T-cell (primary cell): ENCODE data around the gene EMP3. TPM values are rescaled to one million over a fixed set of nuclear protein-coding genes. Genes with fewer than 3 reads are reported as not detected.
"Not testable (repeated sequence)": the region's sequence is repeated elsewhere in the genome, so short reads cannot be mapped to it uniquely, and the experiment has no call there.

ENCODE experiments used
- ATAC-seq, 4 experiments: fragments of 200-7000 bp in 3 of 4; fragments of 150-1000 bp in 1 of 4; cut with Tn5 transposase; replicated peaks in 1 of 4; 1 replicate in 3 of 4; 2 replicates in 1 of 4; pipeline ENCODE4 v1.10.0; 2021; ENCODE audit warnings: moderate library complexity in 3 of 4, mild to moderate bottlenecking in 2 of 4, moderate number of reproducible peaks in 1 of 4
- CTCF ChIA-PET, 2 donors: fragments of 300-600 bp; sonication (Branson Sonifier 250); formaldehyde crosslinking; loops; one replicate each; lab custom pipeline; 2022; ENCODE audit warnings: antibody characterized with exemption in 2 of 2; lab: Charles Lee
- POLR2A ChIA-PET, 2 donors: fragments of 300-600 bp; sonication (Branson Sonifier 250); formaldehyde crosslinking; loops; one replicate each; lab custom pipeline; 2022; ENCODE audit warnings: antibody characterized with exemption in 2 of 2; lab: Charles Lee
- DNase-seq, 35 experiments: peaks; one replicate each; pipeline versions ENCODE4 v3.0.0 to v3.0.0-alpha.2; 2013 to 2023
- H3K27ac ChIP-seq: one replicate; pipeline ENCODE4 v1.5.1; 2013; ENCODE audit warnings: low read length
- H3K27me3 ChIP-seq, 2 experiments: replicated peaks in 1 of 2; 1 replicate in 1 of 2; 2 replicates in 1 of 2; pipeline versions ENCODE4 v1.6.1 to v1.7.0; 2013; ENCODE audit warnings: low read length in 1 of 2, mixed read lengths in 1 of 2; ENCODE audit not compliant: control insufficient read depth in 2 of 2, insufficient read depth in 2 of 2; ENCODE audit errors: extremely low read depth in 1 of 2
- H3K36me3 ChIP-seq, 2 donors: 1 replicate in 1 of 2; 2 replicates in 1 of 2; pipeline versions ENCODE4 v1.6.1 to v1.7.0; 2013; ENCODE audit warnings: low read length in 1 of 2; ENCODE audit not compliant: control insufficient read depth in 2 of 2, insufficient read depth in 1 of 2; ENCODE audit errors: extremely low read depth in 1 of 2
- H3K4me1 ChIP-seq, 2 experiments: 1 replicate in 1 of 2; 2 replicates in 1 of 2; pipeline versions ENCODE4 v1.6.1 to v1.7.0; 2013; ENCODE audit warnings: low read length in 2 of 2, mixed read lengths in 1 of 2; ENCODE audit not compliant: insufficient read depth in 2 of 2, control insufficient read depth in 1 of 2; ENCODE audit errors: extremely low read depth in 1 of 2
- H3K4me3 ChIP-seq, 2 donors: 1 replicate in 1 of 2; 2 replicates in 1 of 2; pipeline versions ENCODE4 v1.5.1 to v1.7.0; 2013; ENCODE audit warnings: mild to moderate bottlenecking in 2 of 2, low read length in 1 of 2, moderate library complexity in 1 of 2; ENCODE audit not compliant: control insufficient read depth in 1 of 2; ENCODE audit errors: extremely low read depth in 1 of 2
- H3K9me3 ChIP-seq: 2 replicates; pipeline ENCODE4 v1.7.0; 2013
- H3K27ac Mint-ChIP-seq, 2 donors: one replicate each; pipeline ENCODE4 v1.8.0; 2020 to 2021; ENCODE audit warnings: mild to moderate bottlenecking in 2 of 2, mixed read lengths in 2 of 2
- H3K27me3 Mint-ChIP-seq, 2 donors: one replicate each; pipeline ENCODE4 v1.8.0; 2021 to 2022; ENCODE audit warnings: mixed read lengths in 2 of 2
- H3K36me3 Mint-ChIP-seq: one replicate; pipeline ENCODE4 v1.8.0; 2021; ENCODE audit warnings: mixed read lengths
- H3K4me1 Mint-ChIP-seq, 3 donors: one replicate each; pipeline ENCODE4 v1.8.0; 2020 to 2022; ENCODE audit warnings: mixed read lengths in 3 of 3, mild to moderate bottlenecking in 1 of 3
- H3K4me3 Mint-ChIP-seq, 3 donors: one replicate each; pipeline ENCODE4 v1.8.0; 2020 to 2022; ENCODE audit warnings: mild to moderate bottlenecking in 3 of 3, mixed read lengths in 3 of 3, moderate library complexity in 3 of 3
- H3K9me3 Mint-ChIP-seq, 3 donors: one replicate each; pipeline ENCODE4 v1.8.0; 2020 to 2022; ENCODE audit warnings: mixed read lengths in 3 of 3
- WGBS: methylation state at CpG from one replicate; pipeline ENCODE4 v1.1.5; 2013; ENCODE audit warnings: missing lambda C conversion rate; ENCODE audit not compliant: insufficient coverage; 5-methylcytosine and 5-hydroxymethylcytosine counted together
- total RNA-seq, 35 experiments: library from RNA in 6 of 35; stranded (reverse) in 6 of 35; fragments of 120-200 nt in 1 of 35; gene quantifications; one replicate each; pipeline versions ENCODE4 v1.2.1 to v1.2.4 and lab custom pipeline; 2013 to 2026

The EMP3 gene
- total RNA-seq, 5 donors from 2014 or later (not counting 1 experiment from before 2014, with no cell fraction given), result 180 to 373 (median 361) TPM

DNA sequence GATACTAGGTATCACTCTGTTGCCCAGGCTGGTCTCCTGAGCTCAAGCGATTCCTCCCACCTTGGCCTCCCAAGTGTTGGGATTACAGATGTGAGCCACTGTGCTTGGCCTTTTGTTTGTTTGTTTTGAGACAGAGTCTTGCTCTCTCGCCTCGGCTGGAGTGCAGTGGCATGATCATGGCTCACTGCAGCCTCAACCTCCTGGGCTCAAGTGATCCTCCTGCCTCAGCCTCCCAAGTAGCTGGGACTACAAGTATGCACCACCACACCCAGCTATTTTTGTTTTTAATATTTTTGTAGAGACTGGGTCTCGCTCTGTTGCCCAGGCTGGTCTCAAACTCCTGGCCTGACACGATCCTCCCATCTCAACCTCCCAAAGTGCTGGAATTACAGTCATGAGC is 46.4 kb downstream of the EMP3 start:
- H3K4me1 Mint-ChIP-seq, H3K27me3 Mint-ChIP-seq, H3K4me3 ChIP-seq, DNase-seq, H3K9me3 Mint-ChIP-seq, H3K27ac Mint-ChIP-seq, H3K4me1 ChIP-seq, H3K4me3 Mint-ChIP-seq, ATAC-seq, H3K9me3 ChIP-seq, H3K36me3 Mint-ChIP-seq, H3K27ac ChIP-seq, POLR2A ChIA-PET, H3K36me3 ChIP-seq: not testable (repeated sequence)
- CTCF ChIA-PET, result interaction anchor here (0.7 kb wide), 2 partner anchors 45 to 698 kb away, joined by 4 read pairs; no protein-coding TSS in a partner anchor
- WGBS, result 91% methylated on average over 5 of the region's 5 CpGs
- H3K27me3 ChIP-seq, result peaks cover 0 to 16% of the 10 kb centered on the region in 2 experiments

DNA sequence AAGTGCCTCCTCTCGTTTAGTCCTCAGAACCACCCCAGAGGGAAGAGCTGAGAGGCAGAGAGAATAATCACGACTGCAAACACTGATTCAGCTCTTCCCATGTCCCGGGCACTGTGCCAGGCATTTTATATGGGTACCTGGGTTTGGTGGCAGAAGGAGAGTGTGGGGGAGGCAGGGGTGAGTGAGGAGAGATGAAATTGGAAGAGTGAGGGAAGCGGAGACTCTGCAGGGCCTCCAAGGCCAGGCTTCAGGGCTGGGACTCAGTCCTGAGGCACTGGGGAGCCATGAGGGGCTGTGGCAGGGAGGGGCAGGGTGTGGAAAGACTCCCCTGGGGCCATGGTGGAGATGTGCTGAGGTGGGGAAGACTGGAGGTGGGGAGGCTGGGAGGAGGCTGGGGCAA is 47.6 kb downstream of the EMP3 start:
- POLR2A ChIA-PET, result no interaction called here
- H3K27me3 ChIP-seq, result peaks cover 0 to 16% of the 10 kb centered on the region in 2 experiments
- H3K4me1 ChIP-seq, result no peaks in the 10 kb centered on the region
- no peak for DNase-seq
- ATAC-seq, result no peak
- H3K4me1 Mint-ChIP-seq, result no peaks in the 10 kb centered on the region
- H3K4me3 Mint-ChIP-seq, result no peak overlapping the region
- CTCF ChIA-PET, result no interaction called here
- no peaks in the 10 kb centered on the region for H3K9me3 ChIP-seq
- 70% methylated on average over 4 of the region's 4 CpGs for WGBS
- H3K27me3 Mint-ChIP-seq, result no peaks in the 10 kb centered on the region
- no peak overlapping the region for H3K4me3 ChIP-seq
- H3K36me3 ChIP-seq, result no peaks in the 10 kb centered on the region
- no peaks in the 10 kb centered on the region for H3K9me3 Mint-ChIP-seq
- H3K36me3 Mint-ChIP-seq, result no peaks in the 10 kb centered on the region
- H3K27ac Mint-ChIP-seq, result no peak overlapping the region
- H3K27ac ChIP-seq, result no peak overlapping the region

DNA sequence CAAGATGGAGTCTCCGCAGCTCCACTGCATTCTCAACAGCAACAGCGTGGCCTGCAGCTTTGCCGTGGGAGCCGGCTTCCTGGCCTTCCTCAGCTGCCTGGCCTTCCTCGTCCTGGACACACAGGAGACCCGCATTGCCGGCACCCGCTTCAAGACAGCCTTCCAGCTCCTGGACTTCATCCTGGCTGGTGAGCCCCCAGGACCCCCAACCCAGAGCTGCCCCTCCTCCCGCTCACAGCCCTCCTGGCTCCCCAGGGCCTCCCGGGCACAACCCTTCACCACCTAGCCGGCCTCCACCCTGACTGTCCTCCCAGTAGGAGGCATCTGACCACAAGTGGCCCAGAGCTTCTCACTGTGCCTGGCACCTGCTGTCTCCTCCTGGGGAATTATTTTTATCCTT is 48.2 kb downstream of the EMP3 start:
- peaks cover 0 to 16% of the 10 kb centered on the region in 2 experiments for H3K27me3 ChIP-seq
- H3K4me3 Mint-ChIP-seq, result no peak overlapping the region
- no peaks in the 10 kb centered on the region for H3K27me3 Mint-ChIP-seq
- H3K36me3 ChIP-seq, result no peaks in the 10 kb centered on the region
- H3K36me3 Mint-ChIP-seq, result no peaks in the 10 kb centered on the region
- no peak for ATAC-seq
- CTCF ChIA-PET, result no interaction called here
- no peak overlapping the region for H3K4me3 ChIP-seq
- POLR2A ChIA-PET, result no interaction called here
- H3K27ac ChIP-seq, result no peak overlapping the region
- H3K27ac Mint-ChIP-seq, result no peak overlapping the region
- no peaks in the 10 kb centered on the region for H3K9me3 Mint-ChIP-seq
- DNase-seq, result no peak
- no peaks in the 10 kb centered on the region for H3K9me3 ChIP-seq
- H3K4me1 ChIP-seq, result no peaks in the 10 kb centered on the region
- no peaks in the 10 kb centered on the region for H3K4me1 Mint-ChIP-seq
- 92% methylated on average over 11 of the region's 11 CpGs for WGBS

DNA sequence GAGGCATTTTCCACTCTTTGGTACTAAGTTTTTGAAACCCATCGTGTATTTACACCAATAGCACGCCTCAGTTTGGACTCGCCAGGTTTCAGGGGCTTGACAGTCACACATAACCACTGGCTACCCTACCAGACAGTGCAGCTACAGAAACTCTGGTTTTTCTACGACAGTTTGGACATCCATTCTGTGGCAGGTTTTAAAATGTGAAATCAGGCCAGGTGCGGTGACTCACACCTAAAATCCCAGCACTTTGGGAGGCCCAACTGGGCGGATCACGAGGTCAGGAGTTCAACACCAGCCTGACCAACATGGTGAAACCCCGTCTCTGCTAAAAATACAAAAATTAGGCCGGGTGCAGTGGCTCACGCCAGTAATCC is 52.8 kb downstream of the EMP3 start:
- DNase-seq (no peak), ATAC-seq (no peak)
- H3K4me1 Mint-ChIP-seq, result no peaks in the 10 kb centered on the region
- H3K36me3 ChIP-seq, result peaks cover 1 to 4% of the 10 kb centered on the region in 2 donors
- no peaks in the 10 kb centered on the region for H3K4me1 ChIP-seq
- POLR2A ChIA-PET, result no interaction called here
- no peaks in the 10 kb centered on the region for H3K27me3 Mint-ChIP-seq
- H3K36me3 Mint-ChIP-seq, result peaks cover 14% of the 10 kb centered on the region
- CTCF ChIA-PET, result no interaction called here
- H3K27me3 ChIP-seq, result peaks cover 0 to 13% of the 10 kb centered on the region in 2 experiments
- WGBS, result 93% methylated on average over 8 of the region's 10 CpGs
- no peaks in the 10 kb centered on the region for H3K9me3 Mint-ChIP-seq
- no peak overlapping the region for H3K4me3 Mint-ChIP-seq
- H3K9me3 ChIP-seq, result no peaks in the 10 kb centered on the region
- H3K27ac ChIP-seq, result no peak overlapping the region
- no peak overlapping the region for H3K27ac Mint-ChIP-seq
- H3K4me3 ChIP-seq, result no peak overlapping the region

DNA sequence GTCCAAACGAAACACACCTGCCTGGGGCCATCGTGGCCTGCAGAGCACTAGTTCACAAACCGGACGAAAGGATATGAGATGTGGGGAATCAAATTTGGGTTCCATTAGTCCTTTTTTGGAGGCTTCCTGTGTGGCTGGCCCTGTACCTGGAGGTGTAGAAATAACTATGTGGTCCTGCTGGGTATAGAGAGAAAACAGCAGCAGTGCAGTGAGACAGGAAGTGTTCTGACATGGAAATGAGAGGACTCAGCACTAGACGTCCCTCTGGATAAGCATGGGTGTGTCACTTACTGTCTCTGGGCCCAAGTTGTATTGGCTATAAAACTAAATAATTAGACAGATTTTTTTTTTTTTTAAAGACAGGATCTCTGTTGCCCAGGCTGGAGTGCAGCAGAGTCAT is 53.7 kb downstream of the EMP3 start:
- Histone ChIP-seq H3K4me1 (no peaks in the 10 kb centered on the region), H3K4me3 (no peak overlapping the region), H3K27me3 (peaks cover 0 to 8% of the 10 kb centered on the region in 2 experiments), H3K9me3 (no peaks in the 10 kb centered on the region), H3K36me3 (peaks cover 9 to 13% of the 10 kb centered on the region in 2 donors), H3K27ac (no peak overlapping the region)
- ATAC-seq (no peak), DNase-seq (no peak)
- Mint-ChIP-seq H3K36me3 (peaks cover 20% of the 10 kb centered on the region), H3K27me3 (no peaks in the 10 kb centered on the region), H3K27ac (peak overlapping the region in 1 of 2 donors; percentile 39), H3K9me3 (no peaks in the 10 kb centered on the region), H3K4me3 (no peak overlapping the region), H3K4me1 (no peaks in the 10 kb centered on the region)
- CTCF ChIA-PET, result no interaction called here
- POLR2A ChIA-PET, result interaction anchor here in 1 of 2 donors (0.7 kb wide), 1 partner anchor 110 kb away, joined by 6 read pairs; no protein-coding TSS in a partner anchor
- WGBS, result 98% methylated on average over 4 of the region's 5 CpGs

Other genes starting within 250 kb of the EMP3 start
- gene PLA2G4C, start 214.7 kb upstream of the EMP3 start, total RNA-seq, result 1 to 10 TPM; 1.3 to 9.5 (median 3.4) TPM
- 100 to 1,000 TPM in 3 of 5 donors, 10 to 100 TPM in 2; 58.7 to 127 (median 112) TPM for gene LIG1, start 155.2 kb upstream of the EMP3 start, total RNA-seq
- 10 to 100 TPM in 3 of 5 donors, 1 to 10 TPM in 2; 5.4 to 14.7 (median 11.6) TPM for gene ZSWIM9, start 154.9 kb upstream of the EMP3 start, total RNA-seq
- gene CARD8, start 69.6 kb upstream of the EMP3 start, total RNA-seq, result 100 to 1,000 TPM; 146 to 224 (median 191) TPM
- under 1 TPM in 2 of 5 donors, not detected in 3; 0.20 to 0.41 TPM for gene ZNF114, start 55.5 kb upstream of the EMP3 start, total RNA-seq
- 10 to 100 TPM; 14.5 to 33.5 (median 29.0) TPM for gene TMEM143, start 38.4 kb downstream of the EMP3 start, total RNA-seq
- not detected for gene SYNGR4, start 38.8 kb downstream of the EMP3 start, total RNA-seq
- gene KDELR1, start 66.0 kb downstream of the EMP3 start, total RNA-seq, result 10 to 100 TPM; 40.9 to 55.9 (median 47.5) TPM
- gene GRIN2D, start 68.1 kb downstream of the EMP3 start, total RNA-seq, result under 1 TPM in 4 of 5 donors, not detected in 1; 0.13 to 0.23 (median 0.16) TPM
- 10 to 100 TPM; 29.7 to 55.2 (median 42.6) TPM for gene GRWD1, start 120.4 kb downstream of the EMP3 start, total RNA-seq
- 1 to 10 TPM; 2.6 to 3.5 (median 3.2) TPM for gene KCNJ14, start 130.0 kb downstream of the EMP3 start, total RNA-seq
- 10 to 100 TPM; 37.8 to 81.5 (median 70.6) TPM for gene CYTH2, start 143.8 kb downstream of the EMP3 start, total RNA-seq
- 10 to 100 TPM; 17.5 to 28.2 (median 23.5) TPM for gene LMTK3, start 186.3 kb downstream of the EMP3 start, total RNA-seq
- gene SULT2B1, start 226.6 kb downstream of the EMP3 start, total RNA-seq, result not detected